HG02973 (cell line): Measurements from ENCODE around the gene VIPR1.

Source experiments
- ATAC-seq: cut with Tn5 transposase; IDR thresholded peaks from one replicate; pipeline ENCODE4 v1.9.1; 2021; ENCODE audit warnings: moderate library complexity; ENCODE audit not compliant: unreplicated experiment

Gene VIPR1

DNA sequence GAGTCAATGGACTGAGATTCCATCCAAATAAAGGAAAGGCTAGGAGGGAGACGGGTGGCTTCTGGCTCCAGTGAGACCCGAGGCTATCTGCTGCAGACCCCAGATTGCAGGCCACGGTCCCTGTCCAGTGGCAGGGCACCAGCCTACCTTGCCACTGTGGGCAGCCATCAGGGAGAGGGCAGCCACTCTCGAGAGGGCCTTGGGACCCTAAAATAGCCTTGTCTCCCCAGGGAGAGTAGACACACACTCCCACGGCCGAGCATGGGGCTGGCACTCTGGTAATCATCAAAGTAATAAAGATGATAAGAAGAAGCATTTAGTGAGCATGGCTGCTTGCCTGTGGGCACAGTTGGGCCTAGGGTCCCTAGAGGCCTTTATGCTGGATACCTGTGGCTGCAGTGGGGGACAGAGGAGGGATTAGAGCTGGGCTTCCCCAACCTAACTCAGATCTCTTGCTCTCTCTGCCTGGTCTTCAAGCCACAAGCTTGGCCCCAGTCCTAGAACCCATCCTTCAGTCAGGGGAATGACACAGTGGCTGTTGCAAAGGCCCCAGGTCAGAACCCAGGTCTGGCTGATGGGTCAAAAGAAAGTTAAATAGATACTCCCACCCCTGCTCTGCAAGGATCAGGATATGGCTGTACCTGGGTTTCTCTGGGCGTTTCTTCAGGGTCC is 9.2 kb upstream of the VIPR1 start:
- no peak for ATAC-seq

DNA sequence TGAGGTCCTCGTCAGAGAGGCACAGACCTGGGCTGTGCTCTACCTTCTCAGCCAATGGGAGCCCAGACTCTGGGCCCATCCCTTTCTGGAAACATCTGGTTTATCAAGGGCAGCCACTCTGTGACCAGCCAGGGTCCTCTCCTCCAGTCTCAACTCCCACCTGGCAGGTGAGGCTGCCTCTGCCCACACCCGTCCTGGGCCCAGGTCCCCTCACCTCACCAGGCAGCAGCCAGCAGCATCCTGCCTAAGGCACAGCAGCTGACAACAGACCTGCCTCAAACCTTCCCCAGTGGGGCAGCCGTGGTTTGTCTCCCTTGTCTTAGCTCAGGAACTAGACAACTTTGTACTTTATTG is 8.7 kb upstream of the VIPR1 start:
- ATAC-seq, result no peak

DNA sequence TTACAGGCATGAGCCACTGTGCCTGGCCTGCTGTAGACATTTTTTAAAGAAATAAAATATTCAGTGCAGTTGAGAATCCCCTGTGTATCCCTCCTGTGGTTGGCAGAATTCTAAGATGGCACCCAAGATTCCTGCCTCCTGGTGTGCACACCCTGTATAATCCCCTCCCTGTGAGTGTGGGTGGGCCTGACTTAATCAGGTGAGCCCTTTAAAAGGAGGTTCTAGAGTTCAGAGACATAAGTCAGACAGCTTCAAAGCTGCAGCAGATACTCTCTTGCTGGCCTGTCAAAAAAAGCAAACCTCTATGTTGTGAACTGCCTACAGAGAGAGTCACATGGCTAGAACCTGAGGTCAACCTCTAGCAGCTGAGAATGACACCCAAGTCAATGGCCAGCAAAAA is 7.0 kb upstream of the VIPR1 start:
- no peak for ATAC-seq

DNA sequence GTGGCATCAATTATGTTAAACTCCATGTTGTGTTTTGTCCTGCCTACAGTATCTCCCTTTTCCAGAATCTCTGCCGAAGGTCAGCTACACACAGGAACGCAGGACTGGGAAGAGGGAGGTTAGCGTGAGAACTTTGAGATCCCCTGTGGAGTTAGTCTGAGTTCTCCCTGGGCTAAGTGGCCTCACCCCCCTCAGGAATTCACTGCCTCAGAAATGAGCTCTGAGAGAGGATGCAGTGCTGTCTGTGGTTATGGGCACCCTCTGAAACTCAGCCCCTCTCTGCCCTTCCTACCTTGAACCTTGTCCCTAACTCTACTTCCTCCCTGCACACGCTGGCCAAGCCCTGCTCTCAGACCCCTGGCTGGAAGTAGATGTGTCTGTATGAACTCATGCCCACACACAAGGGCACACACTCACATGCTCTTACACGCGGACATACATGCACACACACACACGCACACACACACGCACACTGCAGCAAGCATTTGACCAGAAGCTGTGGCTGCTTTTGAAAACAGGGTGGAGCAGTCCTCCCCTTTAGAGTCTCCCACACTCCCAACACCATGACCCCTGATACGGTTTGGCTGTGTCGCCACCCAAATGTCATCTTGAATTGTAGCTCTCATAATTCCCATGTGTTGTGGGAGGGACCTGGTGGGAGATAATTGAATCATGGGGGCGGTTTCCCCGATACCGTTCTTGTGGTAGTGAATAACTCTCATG is 5.3 kb upstream of the VIPR1 start:
- ATAC-seq, result no peak

DNA sequence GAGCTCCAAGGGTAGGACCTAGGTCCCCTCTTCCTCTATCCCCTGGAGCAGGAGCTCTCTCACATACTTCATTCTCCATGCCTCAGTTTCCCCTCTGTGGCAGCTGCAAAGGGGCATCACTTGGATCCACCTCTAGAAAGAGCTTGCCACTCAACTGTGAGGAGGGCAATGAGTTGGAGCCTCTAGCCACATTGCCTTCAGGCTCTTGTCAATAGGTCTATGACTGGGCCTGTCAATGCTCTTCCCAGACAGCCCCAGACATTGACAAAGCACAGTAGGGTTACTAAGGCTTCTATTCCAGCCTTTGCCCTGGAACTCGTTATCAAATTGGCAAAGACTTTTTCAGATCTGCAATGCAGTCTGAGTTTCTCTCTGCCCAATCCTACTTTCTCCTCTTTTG is 4.4 kb upstream of the VIPR1 start:
- no peak for ATAC-seq

DNA sequence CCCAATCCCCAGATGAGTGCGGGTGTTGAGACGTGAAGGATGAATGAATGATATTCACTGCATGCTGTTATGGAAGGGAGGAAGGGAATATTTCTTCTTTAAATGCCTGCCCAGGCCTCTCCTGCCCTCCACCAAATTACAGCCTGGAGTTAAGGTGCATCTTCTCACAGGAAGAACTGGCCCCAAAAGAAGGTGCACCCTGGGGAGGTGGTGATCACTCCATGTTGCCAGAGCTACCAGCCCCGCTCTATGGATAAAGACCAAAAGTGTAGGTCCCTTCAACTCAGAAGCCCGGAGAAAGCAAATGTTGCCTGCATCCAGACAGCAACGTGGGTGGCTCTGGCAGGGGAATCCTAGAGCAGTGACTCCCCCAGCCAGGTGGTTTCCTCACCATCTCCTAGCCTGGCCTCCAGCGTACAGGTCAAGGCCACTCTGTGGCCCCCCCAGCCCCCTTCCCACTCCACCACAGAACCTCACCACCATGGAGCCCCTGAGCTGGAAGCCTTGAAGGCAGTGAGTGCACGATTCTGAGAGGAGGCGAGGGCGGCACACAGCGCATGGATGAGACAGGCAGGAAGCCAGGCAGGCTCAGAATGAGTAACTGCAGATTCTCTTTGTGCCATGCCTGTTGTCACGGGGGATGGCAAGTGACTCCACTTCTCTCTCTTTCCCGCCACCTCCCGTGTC is 3.5 kb upstream of the VIPR1 start:
- ATAC-seq, result no peak

DNA sequence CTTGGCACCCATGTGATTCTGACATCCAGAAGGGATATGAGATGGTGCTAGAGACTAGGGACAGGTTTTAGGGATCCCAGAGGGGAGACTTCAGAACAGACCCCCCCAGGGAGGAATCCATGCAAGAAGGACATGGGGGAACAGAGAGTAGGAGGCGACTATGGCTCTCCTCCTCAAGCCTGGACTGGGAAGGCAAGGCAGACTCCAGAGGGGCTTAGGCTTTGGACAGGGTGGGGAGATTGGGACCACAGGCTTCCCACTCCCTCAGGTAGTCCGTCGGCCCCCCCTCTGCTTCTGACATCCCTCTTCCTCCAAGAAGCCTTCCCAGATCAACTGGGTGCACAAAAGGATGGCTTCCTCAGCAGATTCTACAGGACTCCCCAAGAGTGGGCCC is 3.0 kb upstream of the VIPR1 start:
- ATAC-seq, result no peak

DNA sequence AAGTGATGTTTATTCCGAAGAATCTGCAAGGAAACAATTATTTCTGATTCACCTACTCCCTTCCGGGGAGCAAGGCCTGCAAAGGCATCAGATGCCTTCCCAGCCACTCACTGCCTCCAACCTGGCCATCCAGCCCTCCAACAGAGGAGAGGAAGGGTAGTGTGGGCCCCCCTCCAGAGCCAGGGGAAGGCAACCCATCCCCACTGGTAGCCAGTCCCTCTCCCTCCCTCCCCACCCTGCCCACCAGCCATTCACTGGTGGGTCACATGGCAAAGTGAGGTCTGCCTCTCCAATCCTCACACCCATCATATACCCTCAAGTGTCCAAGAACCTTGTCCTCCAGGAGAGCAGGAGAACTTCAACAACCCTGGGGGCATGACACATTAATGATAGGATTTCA is 2.4 kb upstream of the VIPR1 start:
- no peak for ATAC-seq

DNA sequence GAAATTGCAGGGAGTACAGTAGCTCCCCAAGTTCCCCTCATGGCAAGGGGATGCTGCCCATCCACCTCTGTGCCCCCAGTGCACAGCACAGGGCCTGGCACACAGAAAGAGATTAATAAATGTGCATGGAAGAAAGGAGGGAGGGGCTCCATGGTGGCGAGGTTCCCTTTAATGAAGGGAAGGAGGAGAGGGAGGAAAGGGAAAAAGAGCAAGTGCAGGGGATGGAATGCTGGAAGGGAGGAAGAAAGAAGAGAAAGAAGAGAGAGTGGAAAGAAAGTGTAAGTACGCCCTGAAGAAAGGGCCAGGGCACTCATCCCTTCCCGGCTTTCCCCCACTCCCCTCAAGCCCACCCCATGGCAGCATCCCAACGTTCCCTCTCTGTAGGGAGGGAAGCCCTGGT is 1.5 kb upstream of the VIPR1 start:
- no peak for ATAC-seq

DNA sequence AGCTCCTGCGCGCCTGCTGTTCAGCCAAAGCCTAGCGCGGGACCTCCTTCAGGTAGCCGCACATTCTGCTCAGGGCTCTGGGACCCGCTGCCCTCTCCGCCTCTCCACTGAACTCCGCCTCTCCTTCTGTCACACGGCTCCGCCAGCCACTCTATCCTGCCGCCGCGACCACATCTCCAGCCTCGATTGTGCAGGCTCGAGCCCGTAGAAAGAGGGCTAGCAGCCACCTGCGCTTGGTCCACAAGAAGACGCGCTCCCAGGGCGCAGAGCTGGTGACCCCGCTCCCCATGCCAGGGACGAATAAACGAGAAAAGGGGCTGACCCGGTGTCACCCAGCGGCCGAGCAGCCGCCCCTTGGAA is 1.1 kb upstream of the VIPR1 start:
- no peak for ATAC-seq

DNA sequence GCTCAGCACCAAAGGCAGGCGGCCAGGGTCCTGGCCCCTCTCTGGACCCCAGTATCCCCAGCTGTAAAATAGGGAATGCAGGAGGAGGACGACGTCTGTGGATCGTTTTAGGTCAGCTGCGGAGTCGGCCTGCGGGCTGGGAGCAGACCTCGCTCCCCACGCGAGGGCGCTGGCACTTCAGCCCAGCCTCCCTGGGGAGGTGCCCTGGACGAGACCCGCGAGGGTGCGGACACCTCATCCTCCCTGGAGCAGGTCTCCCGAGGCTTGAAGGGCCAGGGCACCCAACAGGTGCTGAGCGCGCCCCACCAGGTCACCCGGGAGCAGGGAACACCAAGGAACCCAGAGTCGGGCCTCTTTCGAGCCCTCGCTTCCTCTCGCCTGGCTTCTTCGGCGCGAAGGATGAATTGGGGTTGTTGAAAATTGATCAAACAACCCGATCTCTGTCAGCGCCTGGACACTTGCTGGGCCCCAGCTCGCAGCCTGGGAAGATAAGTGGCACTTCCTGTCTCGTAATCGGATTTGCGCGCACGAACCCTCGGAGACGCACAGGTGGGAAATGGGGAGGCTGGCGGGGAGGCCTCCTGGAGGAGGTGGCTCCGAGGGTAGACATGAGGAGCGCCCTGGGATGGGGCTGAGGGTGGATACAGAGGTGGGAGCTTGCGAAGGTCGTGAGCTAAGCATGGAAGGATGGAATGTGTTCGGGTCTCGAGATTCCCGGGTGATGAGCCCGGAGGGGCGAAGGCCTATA is 588 bp upstream of the VIPR1 start:
- ATAC-seq, result peak; percentile 18

DNA sequence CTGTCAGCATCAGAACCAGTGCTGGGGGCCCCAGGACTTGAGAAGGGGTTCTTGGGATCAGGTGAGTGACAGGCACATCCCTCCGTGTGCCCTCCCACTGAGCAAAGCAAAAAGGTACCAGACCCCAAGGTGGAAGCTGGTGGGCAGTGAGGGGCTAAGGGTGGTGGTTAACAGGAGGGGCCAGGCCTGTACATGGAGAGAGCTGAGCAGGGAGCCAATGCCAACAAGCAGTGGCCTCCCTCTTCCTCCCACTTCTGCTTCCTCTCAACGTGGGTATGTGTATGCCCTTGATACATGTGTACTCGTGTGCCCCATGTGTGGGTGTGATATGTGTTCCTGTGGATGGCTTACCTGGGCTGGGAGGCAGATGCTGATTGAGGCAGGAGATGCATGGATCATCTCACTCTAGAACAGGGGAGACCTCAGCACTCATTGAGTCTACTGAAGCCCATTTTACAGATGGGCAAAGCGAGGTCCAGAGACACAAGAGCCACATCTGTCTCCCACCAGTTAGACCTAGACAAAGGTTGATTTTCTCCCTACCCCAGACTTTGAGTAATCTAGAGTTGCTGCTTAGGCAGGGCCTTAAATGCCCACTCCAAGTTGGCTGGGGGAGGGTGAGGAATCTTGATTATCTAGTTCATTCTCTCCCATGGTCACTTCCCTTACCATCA is 945 bp downstream of the VIPR1 start:
- no peak for ATAC-seq

DNA sequence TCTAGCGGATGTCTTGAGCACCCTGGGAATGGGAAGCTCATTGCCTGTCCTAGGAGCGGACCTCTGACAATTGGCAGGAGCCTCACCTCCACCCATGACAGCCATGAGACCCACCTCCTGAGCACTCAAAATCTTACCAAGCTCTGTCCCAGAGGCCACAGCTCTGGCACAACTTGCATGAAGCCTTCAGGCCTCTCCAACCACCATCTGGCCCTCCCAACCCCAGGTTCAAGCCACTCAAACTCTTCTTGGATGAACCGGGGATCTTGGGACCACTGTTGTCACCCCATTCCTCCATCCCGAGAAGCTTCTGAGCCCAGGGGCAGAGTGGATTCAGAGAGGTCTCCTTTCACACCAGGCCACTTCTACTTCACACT is 1.5 kb downstream of the VIPR1 start:
- ATAC-seq, result no peak

DNA sequence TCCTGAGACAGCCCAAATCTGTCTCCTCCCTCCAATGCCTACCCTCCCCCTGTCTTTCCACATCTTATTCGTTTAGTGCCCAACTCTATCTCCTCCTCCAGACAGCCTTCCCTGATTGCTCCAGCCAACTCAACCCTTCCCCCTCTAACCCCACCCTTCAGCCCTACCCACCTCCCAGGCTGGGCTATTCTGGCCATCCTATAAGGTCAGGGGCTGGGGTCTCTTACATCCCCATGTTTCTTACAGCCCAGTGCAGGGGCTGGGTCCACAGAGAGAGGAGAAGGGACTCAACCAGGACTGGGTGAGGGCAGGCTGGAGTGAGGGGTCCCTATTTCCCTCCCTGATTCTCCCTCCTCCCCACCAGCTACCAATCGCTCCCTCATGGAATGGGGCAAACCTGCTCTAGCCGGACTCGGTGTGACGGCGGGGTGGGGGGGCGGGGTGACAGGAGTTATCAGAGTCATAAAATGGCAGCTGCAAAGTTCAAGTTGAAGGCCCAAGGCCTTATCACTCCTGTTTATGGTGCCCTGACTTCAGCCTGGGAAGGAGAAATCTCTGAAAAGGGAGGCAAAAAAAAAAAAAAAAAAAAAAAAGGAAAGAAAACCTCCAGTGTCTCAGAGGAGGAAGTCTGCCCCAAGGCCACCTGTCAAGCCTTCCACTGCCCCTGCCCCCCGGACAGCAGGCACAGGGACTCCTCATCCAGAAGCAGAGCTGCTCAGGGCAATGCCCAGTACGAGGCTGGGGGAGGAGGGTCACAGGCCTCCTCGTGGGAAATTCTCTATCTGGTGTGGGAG is 2.1 kb downstream of the VIPR1 start:
- ATAC-seq, result no peak

DNA sequence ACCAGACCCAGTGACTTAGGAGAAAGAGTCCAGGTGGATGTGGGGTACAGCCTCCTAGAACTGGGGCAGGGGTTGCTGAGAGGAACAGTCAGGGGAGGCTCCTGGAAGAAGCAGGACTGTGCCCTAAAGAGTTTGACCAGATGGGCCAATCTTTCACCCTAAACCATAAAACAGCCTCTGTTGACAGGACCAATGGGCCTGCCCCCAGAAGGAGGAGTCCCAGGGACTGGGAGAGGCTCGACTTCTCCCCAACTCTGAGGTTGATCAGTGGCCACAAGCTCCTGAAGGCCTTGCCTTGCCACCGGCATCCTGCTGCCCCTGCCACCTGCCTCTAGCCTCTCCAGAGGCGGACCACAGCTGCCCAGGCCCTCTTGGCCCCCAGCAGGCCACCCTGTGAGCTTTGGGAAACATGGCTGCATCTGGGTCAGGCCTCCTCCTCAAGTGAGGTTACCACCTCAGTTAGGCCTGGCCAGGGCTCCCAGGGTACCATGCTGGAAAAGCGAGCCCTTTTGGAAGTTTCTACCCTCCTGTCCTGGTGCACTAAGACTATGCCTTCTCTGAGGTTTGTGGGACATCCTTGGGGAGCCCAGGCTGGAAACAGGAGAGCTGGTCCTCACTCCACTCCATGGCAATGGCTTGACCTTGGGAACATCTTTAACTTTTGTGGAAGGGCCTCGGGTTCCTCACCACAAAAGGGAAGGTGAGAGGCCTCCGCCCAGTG is 2.8 kb downstream of the VIPR1 start:
- no peak for ATAC-seq

DNA sequence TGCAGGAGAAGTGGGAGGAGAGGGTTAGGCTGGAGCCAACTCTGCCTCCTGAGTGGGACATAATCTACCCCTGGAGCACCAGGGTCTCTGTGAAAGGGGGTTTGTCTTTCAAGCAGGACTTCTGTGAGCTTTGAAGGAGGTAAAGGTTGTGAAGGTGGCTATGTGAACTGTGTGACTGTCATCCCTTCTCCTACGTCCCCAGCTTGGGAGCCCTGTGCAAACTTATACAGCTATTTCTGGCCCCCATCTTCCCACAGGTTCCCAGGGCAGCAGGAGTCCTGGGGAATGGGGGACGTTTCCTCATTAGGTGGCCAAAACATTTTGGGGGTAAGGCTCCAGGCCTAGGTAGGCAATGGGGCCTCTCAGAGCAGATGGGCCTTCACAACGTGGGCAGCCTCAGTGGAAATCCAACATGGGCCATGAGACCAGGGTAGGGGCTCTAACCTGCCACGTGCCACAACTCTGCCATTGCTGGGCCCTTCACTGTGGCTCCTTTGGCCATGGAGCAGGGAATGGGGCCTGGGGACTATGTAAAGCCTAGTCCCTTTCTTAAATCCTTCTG is 3.5 kb downstream of the VIPR1 start:
- no peak for ATAC-seq

DNA sequence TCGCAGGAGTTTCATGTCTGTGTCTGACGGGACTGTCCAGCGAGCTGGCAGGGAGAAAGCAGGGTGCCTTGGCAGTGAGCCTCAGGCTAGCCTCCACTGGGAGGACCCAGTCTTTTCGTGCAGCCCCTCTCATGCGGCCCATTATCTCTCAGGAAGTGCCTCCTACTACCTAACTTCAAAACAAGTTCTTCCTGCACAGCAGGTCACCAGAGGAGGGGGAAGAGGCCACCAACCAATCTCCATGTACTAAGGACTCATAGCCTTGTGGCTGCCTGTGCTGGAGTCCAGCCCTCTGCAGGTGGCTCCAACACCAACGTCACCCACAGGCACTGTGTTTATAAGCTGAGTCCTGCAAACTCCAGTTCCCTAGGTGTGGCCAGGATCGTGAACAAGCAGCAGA is 4.8 kb downstream of the VIPR1 start:
- ATAC-seq, result no peak

DNA sequence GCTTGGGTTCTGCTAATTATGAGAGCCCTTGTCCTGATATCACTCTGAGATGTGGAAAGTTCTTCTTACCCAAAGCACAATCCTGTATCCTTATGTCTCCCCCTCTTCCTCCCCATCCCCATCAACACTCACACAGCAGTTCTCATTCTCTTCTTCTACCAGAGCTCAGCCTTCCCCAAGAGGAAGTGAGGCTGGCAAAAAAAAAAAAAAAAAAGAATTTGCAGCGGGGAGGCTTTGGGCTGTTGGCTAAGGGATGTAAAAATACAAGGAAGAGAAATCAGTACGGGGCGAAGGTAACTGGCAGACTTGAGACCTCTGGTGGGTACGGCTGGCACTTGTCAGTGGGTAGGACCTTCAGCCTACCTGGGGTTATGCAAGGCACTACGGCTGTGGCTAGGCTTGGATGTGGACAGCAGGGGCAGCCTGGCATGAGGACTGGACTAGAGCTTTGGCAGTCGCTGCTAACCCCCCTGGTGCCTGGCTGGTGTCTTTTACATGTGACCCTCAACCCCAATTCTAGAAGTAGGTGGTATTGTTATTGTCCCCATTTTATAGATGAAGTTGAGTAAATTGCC is 5.4 kb downstream of the VIPR1 start:
- ATAC-seq, result no peak

DNA sequence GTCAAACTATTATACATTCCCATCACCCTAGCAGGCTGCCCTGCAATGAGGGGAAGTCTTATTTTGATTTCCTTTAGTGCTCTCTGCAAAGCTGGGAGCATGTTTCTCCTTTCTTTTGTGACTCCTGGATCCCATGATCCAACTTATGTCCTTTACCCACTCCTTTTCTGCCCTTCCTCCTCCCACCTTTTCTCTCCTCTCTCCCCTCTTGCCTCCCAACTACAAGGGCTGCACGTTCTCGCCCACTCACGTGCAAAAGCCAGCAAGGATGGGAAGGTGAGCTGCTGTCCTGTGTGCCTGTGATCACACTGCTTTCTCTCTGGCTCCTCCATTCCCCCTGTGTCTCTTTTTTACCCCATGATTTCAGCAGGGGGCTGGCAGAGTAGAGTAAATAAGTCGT is 6.1 kb downstream of the VIPR1 start:
- no peak for ATAC-seq
